HepG2 (cell line): Measurements from ENCODE around the gene ZDHHC16.

Experiments
- CTCF ChIP-seq: sonication (generic); formaldehyde crosslinking; IDR thresholded peaks from 2 replicates; pipeline ENCODE4 v1.5.0; 2020; ENCODE audit warnings: mild to moderate bottlenecking, missing genetic modification reagents, moderate library complexity
- TFDP1 ChIP-seq: IDR thresholded peaks from 2 replicates; pipeline ENCODE4 v1.6.1; 2016; ENCODE audit warnings: missing compliant biosample characterization, missing genetic modification reagents, borderline replicate concordance

GRCh38 chr10:97466755-97467154 is 20.8 kb downstream of the ZDHHC16 start:
- TF ChIP-seq TFDP1 (CRISPR knock-in tag) = no peak
- no peak for TF ChIP-seq CTCF
